Fibroblast of pulmonary artery (primary cell): ENCODE results near the gene HOXB2.
"Not testable (repeated sequence)": the region's sequence is repeated elsewhere in the genome, so short reads cannot be mapped to it uniquely, and the experiment has no call there.

ENCODE experiments used
- DNase-seq: peaks from one replicate; pipeline ENCODE4 v3.0.0-alpha.2; 2010; ENCODE audit warnings: low read depth
- H3K4me3 ChIP-seq: replicated peaks from 2 replicates; pipeline ENCODE4 v1.5.1; 2011; ENCODE audit warnings: low read depth, mild to moderate bottlenecking, control low read depth, low read length, moderate library complexity
- CTCF ChIP-seq: IDR thresholded peaks from 2 replicates; pipeline ENCODE4 v1.5.1; 2011; ENCODE audit warnings: mild to moderate bottlenecking, control low read depth, low read length, inconsistent platforms; ENCODE audit errors: missing control alignments

HOXB2 gene

GRCh38 chr17:48510381-48510760, 34.5 kb downstream of the HOXB2 start:
- TF ChIP-seq CTCF: no peak
- no peak overlapping the region for H3K4me3 ChIP-seq
- no peak for DNase-seq

- not testable (repeated sequence) for DNase-seq, H3K4me3 ChIP-seq
Measured at GRCh38 chr17:48509708-48510107, 35.2 kb downstream of the HOXB2 start.

GRCh38 chr17:48506246-48506645, 38.7 kb downstream of the HOXB2 start:
- TF ChIP-seq CTCF: peak; percentile 14
- H3K4me3 ChIP-seq: no peak overlapping the region
- DNase-seq: no peak

GRCh38 chr17:48505788-48506187, 39.1 kb downstream of the HOXB2 start:
- DNase-seq: peak; percentile 92
- no peak overlapping the region for H3K4me3 ChIP-seq
- TF ChIP-seq CTCF: no peak

GRCh38 chr17:48504953-48505352, 40.0 kb downstream of the HOXB2 start:
- no peak for TF ChIP-seq CTCF
- no peak for DNase-seq
- no peak overlapping the region for H3K4me3 ChIP-seq

- no peak for DNase-seq
- no peak for TF ChIP-seq CTCF
- no peak overlapping the region for H3K4me3 ChIP-seq
Measured at GRCh38 chr17:48503747-48504146, 41.2 kb downstream of the HOXB2 start.

- no peak for TF ChIP-seq CTCF
- DNase-seq: no peak
- H3K4me3 ChIP-seq: no peak overlapping the region
Measured at GRCh38 chr17:48502901-48503300, 42.0 kb downstream of the HOXB2 start.

- DNase-seq: no peak
- no peak for TF ChIP-seq CTCF
- H3K4me3 ChIP-seq: no peak overlapping the region
Measured at GRCh38 chr17:48502312-48502711, 42.6 kb downstream of the HOXB2 start.
